ENCODE results near the gene GET3.
"Not testable (repeated sequence)": the region's sequence is repeated elsewhere in the genome, so short reads cannot be mapped to it uniquely, and the experiment has no call there.

GET3 gene

DNA sequence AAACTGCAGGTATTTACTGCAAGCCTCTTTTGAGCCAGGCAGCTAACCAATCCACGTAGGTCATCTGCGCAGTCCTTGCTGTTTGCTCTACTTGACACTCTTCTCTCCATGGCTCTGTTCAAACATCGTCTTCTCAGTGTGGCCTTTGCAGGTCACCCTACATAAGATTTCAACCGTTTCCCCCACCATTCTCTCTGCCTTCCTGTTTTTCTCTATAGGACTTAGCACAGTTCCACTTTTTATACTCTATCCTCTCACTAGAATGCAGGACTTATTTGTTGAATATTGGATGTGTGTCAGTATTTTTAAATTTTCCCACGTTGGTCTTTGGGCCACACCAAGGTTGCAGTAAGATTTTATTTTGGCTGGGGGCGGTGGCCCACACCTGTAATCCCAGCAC lies 39.2 kb upstream of the GET3 start:
- Histone ChIP-seq H3K36me3 (ENCODE audit: insufficient read depth, low read length) (0 out of 2 replicates have a peak, but pooled peaks cover 5% of the 10 kb centered on the region), H2AFZ (ENCODE audit: low read length, unreplicated experiment) (no peak overlapping the region), H3K27me3 (ENCODE audit: insufficient read depth, low read length) (no peaks in the 10 kb centered on the region), H3K79me2 (ENCODE audit: control insufficient read depth, insufficient read depth, low read length, unreplicated experiment) (no peaks in the 10 kb centered on the region), H3K4me1 (ENCODE audit: control insufficient read depth, insufficient read depth, low read length, unreplicated experiment) (peaks cover 8% of the 10 kb centered on the region), H3K4me3 (ENCODE audit: low read depth, low read length) (no peak overlapping the region), H3K27ac (ENCODE audit: low read depth, low read length) (no peak overlapping the region)

DNA sequence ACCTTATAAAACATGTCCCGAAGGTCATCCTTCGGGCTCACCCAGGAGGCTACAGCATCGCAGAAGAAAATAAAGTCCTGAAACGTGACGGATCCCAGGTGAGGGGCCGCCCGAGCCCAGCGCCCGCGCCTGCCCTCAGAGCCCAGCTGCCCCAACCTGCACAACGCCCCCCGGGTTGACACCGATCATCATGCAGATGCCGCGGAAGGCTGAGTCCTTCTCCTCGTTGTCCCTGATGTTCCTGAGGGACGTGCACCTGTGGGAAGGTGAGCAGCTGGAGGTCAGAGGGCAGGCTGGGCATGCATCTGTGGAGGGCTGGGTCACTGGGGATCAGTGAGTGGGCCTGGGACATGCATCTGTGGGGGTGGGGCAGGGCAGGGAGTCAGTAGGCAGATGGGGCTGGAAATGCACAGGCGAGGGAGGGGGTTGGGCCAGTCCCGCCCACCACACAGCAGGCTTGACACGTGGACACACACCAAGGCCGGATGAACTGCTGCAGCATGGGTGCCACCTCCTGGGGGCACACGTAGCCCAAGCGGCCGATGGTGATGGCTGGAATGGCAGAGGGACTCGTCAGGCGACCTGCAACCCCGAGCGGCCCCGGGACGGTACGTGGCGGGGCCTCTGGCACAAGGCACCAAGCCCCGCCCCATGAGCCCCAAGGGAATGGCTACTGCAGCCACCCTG lies 35.6 kb upstream of the GET3 start:
- H3K4me3 ChIP-seq (ENCODE audit: low read depth, low read length): no peak overlapping the region
- no peaks in the 10 kb centered on the region for H3K27me3 ChIP-seq (ENCODE audit: insufficient read depth, low read length)
- H3K79me2 ChIP-seq (ENCODE audit: control insufficient read depth, insufficient read depth, low read length, unreplicated experiment): no peaks in the 10 kb centered on the region
- H3K36me3 ChIP-seq (ENCODE audit: insufficient read depth, low read length): 0 out of 2 replicates have a peak, but pooled peaks cover 8% of the 10 kb centered on the region
- H2AFZ ChIP-seq (ENCODE audit: low read length, unreplicated experiment): no peak overlapping the region
- H3K27ac ChIP-seq (ENCODE audit: low read depth, low read length): no peak overlapping the region
- H3K4me1 ChIP-seq (ENCODE audit: control insufficient read depth, insufficient read depth, low read length, unreplicated experiment): no peaks in the 10 kb centered on the region

DNA sequence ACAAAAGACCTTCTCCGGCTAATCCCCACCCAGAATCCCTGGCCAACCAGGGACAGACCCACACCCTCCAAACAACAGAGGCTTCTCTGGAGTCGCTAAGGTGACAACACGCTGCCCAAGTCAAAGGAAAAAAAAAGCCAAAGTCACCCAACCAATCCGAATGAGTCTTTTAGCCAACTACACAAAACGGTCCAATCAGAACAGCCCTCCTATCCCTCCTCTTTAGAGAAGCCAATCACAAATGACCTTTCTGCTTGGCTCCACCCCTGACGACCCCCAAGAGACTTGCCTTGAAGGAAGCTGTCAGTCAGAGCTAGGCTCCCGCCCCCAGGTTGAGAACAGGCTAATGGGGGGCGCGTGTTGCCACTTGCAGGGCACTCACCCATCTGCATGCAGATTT lies 34.3 kb upstream of the GET3 start:
- H3K4me1 ChIP-seq (ENCODE audit: control insufficient read depth, insufficient read depth, low read length, unreplicated experiment): no peaks in the 10 kb centered on the region
- H3K36me3 ChIP-seq (ENCODE audit: insufficient read depth, low read length): 0 out of 2 replicates have a peak, but pooled peaks cover 8% of the 10 kb centered on the region
- no peak overlapping the region for H3K4me3 ChIP-seq (ENCODE audit: low read depth, low read length)
- no peaks in the 10 kb centered on the region for H3K27me3 ChIP-seq (ENCODE audit: insufficient read depth, low read length)
- no peak overlapping the region for H3K27ac ChIP-seq (ENCODE audit: low read depth, low read length)
- H2AFZ ChIP-seq (ENCODE audit: low read length, unreplicated experiment): no peak overlapping the region
- H3K79me2 ChIP-seq (ENCODE audit: control insufficient read depth, insufficient read depth, low read length, unreplicated experiment): no peaks in the 10 kb centered on the region

DNA sequence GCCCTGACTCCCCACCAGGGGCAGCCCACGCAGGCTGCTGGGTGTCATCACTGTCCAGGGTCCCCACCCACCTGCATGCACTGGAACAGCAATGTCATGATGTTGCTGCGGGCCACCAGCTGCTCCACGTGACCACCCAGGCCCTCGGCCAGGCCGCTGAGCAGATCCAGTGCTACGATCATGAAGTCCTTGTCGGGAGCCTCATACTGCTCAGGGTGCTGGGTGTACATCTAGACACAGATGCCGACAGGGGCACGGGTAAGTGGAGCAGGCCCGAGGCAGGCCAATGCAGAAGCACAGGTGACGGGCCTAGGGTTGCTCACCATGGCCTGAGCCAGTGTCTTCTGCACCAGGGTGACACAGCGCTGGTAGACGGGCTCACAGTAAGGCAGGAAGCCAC lies 32.1 kb upstream of the GET3 start:
- Histone ChIP-seq H2AFZ (ENCODE audit: low read length, unreplicated experiment) (no peak overlapping the region), H3K36me3 (ENCODE audit: insufficient read depth, low read length) (0 out of 2 replicates have a peak, but pooled peaks cover 8% of the 10 kb centered on the region), H3K4me3 (ENCODE audit: low read depth, low read length) (no peak overlapping the region), H3K27ac (ENCODE audit: low read depth, low read length) (no peak overlapping the region), H3K27me3 (ENCODE audit: insufficient read depth, low read length) (no peaks in the 10 kb centered on the region), H3K79me2 (ENCODE audit: control insufficient read depth, insufficient read depth, low read length, unreplicated experiment) (no peaks in the 10 kb centered on the region), H3K4me1 (ENCODE audit: control insufficient read depth, insufficient read depth, low read length, unreplicated experiment) (no peaks in the 10 kb centered on the region)

DNA sequence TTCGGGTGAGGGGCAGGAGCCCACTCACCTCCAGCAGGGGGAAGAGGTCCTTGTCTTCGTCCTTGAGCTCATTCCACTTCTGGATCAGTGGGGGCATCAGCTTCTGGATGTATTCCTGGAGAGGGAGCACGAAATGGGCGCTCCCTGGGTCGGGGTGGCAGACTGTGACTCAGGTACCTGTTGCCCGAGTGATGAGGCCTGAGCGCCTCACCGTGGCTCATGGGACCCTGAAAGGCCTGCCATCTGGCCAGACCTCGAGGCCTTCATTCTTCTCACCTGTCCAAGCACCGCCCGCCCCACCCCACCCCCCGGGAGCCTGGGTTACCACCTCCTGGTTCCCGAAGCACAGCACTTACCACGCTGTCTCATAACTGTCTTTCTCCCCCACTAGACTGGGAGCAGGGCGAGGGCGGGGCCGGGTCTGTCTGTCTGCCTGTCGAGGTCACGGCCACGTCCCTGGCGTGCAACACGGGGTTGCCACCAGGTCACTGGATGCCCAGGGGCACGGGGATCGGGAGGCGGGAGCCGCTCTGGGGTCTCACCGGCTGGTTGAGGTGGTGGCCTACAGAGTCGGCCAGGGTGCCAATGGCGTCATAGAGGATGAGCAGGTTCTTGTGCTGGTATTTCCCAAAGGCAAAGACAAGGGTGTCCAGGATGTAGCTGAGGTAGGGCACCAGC lies 31.5 kb upstream of the GET3 start:
- Histone ChIP-seq H3K79me2 (ENCODE audit: control insufficient read depth, insufficient read depth, low read length, unreplicated experiment) (no peaks in the 10 kb centered on the region), H3K27ac (ENCODE audit: low read depth, low read length) (no peak overlapping the region), H3K36me3 (ENCODE audit: insufficient read depth, low read length) (0 out of 2 replicates have a peak, but pooled peaks cover 8% of the 10 kb centered on the region), H3K27me3 (ENCODE audit: insufficient read depth, low read length) (no peaks in the 10 kb centered on the region), H3K4me3 (ENCODE audit: low read depth, low read length) (no peak overlapping the region), H2AFZ (ENCODE audit: low read length, unreplicated experiment) (no peak overlapping the region), H3K4me1 (ENCODE audit: control insufficient read depth, insufficient read depth, low read length, unreplicated experiment) (no peaks in the 10 kb centered on the region)

DNA sequence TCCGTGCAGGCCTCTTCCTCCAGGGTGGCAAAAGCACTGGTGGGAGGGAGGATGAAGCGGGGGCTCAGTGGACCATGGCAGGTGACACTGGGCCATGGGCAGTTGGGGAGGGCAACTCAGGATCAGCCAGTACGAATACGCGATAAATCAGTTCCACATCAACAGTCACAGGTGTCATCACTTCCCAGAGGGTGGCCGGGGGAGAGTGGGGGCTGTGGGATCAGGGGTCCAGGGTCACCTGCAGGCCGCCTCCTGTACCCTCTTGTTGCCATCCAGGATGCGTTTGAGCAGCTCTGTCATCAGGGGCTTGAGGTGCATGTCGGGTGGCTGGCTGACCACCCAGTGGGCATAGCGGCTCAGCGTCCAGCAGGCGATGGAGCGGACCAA lies 31.0 kb upstream of the GET3 start:
- Histone ChIP-seq H3K27ac (ENCODE audit: low read depth, low read length) (no peak overlapping the region), H2AFZ (ENCODE audit: low read length, unreplicated experiment) (no peak overlapping the region), H3K4me3 (ENCODE audit: low read depth, low read length) (no peak overlapping the region), H3K27me3 (ENCODE audit: insufficient read depth, low read length) (no peaks in the 10 kb centered on the region), H3K79me2 (ENCODE audit: control insufficient read depth, insufficient read depth, low read length, unreplicated experiment) (no peaks in the 10 kb centered on the region), H3K36me3 (ENCODE audit: insufficient read depth, low read length) (0 out of 2 replicates have a peak, but pooled peaks cover 8% of the 10 kb centered on the region), H3K4me1 (ENCODE audit: control insufficient read depth, insufficient read depth, low read length, unreplicated experiment) (no peaks in the 10 kb centered on the region)

DNA sequence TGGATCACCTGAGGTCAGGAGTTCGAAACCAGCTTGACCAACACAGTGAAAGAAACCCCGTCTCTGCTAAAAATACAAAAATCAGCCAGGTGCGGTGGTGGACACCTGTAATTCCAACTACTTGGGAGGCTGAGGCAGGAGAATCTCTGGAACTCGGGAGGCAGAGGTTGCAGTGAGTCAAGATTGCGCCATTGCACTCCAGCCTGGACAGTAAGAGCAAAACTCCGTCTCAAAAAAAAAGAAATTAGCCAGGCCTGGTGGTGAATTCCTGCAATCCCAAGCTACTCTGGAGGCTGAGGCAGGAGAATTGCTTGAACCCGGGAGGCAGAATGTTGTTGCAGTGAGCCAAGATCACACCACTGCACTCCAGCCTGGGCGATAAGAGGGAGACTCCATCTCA lies 28.7 kb upstream of the GET3 start:
- Histone ChIP-seq H3K4me1 (ENCODE audit: control insufficient read depth, insufficient read depth, low read length, unreplicated experiment) (no peaks in the 10 kb centered on the region), H3K27me3 (ENCODE audit: insufficient read depth, low read length) (no peaks in the 10 kb centered on the region), H3K27ac (ENCODE audit: low read depth, low read length) (no peak overlapping the region), H3K4me3 (ENCODE audit: low read depth, low read length) (no peak overlapping the region), H3K36me3 (ENCODE audit: insufficient read depth, low read length) (0 out of 2 replicates have a peak, but pooled peaks cover 4% of the 10 kb centered on the region), H2AFZ (ENCODE audit: low read length, unreplicated experiment) (no peak overlapping the region), H3K79me2 (ENCODE audit: control insufficient read depth, insufficient read depth, low read length, unreplicated experiment) (no peaks in the 10 kb centered on the region)

DNA sequence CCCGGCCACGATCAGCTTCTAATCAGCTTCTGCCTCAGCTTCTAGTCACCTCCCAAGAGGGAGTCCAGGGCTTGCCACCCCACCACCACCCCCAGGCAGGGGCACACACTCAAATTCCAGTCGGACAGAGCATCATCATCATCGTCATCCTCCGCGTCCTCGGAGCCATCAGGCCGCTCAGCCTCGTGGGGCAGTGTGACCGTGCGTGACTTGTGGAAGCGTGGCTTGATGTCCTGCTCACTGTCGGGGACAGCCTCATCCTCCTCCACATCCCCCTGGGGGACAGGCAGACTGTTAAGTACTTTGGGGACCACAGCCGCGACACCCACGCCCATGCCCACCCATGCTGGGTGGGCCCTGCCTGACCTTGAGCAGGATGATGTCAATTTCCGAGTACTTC lies 26.1 kb upstream of the GET3 start:
- Histone ChIP-seq H3K27ac (ENCODE audit: low read depth, low read length) (no peak overlapping the region), H2AFZ (ENCODE audit: low read length, unreplicated experiment) (no peak overlapping the region), H3K27me3 (ENCODE audit: insufficient read depth, low read length) (no peaks in the 10 kb centered on the region), H3K79me2 (ENCODE audit: control insufficient read depth, insufficient read depth, low read length, unreplicated experiment) (peaks cover 15% of the 10 kb centered on the region), H3K36me3 (ENCODE audit: insufficient read depth, low read length) (0 out of 2 replicates have a peak, but pooled peaks cover 4% of the 10 kb centered on the region), H3K4me1 (ENCODE audit: control insufficient read depth, insufficient read depth, low read length, unreplicated experiment) (no peaks in the 10 kb centered on the region), H3K4me3 (ENCODE audit: low read depth, low read length) (no peak overlapping the region)

DNA sequence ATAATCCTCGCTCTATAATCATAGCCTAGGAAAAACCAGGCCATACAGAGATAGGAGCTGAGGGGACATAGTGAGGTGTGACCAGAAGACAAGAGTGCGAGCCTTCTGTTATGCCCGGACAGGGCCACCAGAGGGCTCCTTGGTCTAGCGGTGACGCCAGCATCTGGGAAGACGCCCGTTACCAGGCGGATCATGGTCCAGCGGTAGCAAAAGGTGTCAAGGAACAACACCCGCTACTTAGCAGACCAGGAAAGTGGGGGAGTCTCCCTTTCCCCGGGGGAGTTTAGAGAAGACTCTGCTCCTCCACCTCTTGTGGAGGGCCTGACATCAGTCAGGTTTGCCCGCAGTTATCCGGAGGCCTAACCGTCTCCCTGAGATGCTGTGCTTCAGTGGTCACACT lies 25.2 kb upstream of the GET3 start:
- H3K36me3 ChIP-seq (ENCODE audit: insufficient read depth, low read length); H3K27ac ChIP-seq (ENCODE audit: low read depth, low read length); H3K27me3 ChIP-seq (ENCODE audit: insufficient read depth, low read length); H3K4me3 ChIP-seq (ENCODE audit: low read depth, low read length); H3K4me1 ChIP-seq (ENCODE audit: control insufficient read depth, insufficient read depth, low read length, unreplicated experiment); H2AFZ ChIP-seq (ENCODE audit: low read length, unreplicated experiment): not testable (repeated sequence)
- H3K79me2 ChIP-seq (ENCODE audit: control insufficient read depth, insufficient read depth, low read length, unreplicated experiment): peaks cover 21% of the 10 kb centered on the region

DNA sequence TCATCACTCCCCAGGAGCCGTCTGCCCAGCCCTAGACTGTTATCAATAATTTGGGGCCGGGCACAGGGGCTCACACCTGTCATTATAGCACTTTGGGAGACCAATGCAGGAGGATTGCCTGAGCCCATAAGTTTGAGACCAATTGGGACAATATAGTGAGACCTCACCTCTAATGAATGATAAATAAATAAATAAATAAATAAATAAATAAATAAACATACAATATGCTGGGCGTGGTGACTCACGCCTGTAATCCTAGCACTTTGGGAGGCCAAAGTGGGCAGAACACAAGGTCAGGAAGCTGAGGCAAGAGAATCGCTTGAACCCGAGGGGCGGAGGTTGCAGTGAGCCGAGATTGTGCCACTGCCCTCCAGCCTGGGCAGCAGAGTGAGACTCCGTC lies 24.0 kb upstream of the GET3 start:
- peaks cover 29% of the 10 kb centered on the region for H3K79me2 ChIP-seq (ENCODE audit: control insufficient read depth, insufficient read depth, low read length, unreplicated experiment)
- H3K36me3 ChIP-seq (ENCODE audit: insufficient read depth, low read length); H2AFZ ChIP-seq (ENCODE audit: low read length, unreplicated experiment); H3K27ac ChIP-seq (ENCODE audit: low read depth, low read length); H3K27me3 ChIP-seq (ENCODE audit: insufficient read depth, low read length); H3K4me1 ChIP-seq (ENCODE audit: control insufficient read depth, insufficient read depth, low read length, unreplicated experiment); H3K4me3 ChIP-seq (ENCODE audit: low read depth, low read length): not testable (repeated sequence)

DNA sequence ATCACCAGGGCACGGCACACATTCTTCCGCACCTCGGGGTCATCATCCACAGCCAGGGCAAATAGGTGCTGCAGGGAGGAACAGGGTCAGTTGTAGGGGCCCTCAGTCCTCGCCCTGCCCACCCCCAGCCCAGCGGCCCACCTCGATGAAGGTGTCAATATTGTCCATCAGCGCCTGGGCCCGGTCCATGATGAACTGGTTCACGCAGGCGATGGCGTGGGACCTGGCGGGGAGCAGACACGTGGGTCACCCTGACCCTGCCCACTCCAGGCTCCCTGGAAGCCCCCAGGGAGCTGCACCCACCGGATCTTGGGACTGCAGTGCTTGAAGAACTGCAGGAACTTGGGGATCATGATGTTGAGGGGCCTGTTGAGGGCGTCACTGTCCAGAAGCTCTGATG lies 22.2 kb upstream of the GET3 start:
- Histone ChIP-seq H3K4me3 (ENCODE audit: low read depth, low read length) (no peak overlapping the region), H3K4me1 (ENCODE audit: control insufficient read depth, insufficient read depth, low read length, unreplicated experiment) (peaks cover 14% of the 10 kb centered on the region), H3K79me2 (ENCODE audit: control insufficient read depth, insufficient read depth, low read length, unreplicated experiment) (peaks cover 45% of the 10 kb centered on the region), H2AFZ (ENCODE audit: low read length, unreplicated experiment) (no peak overlapping the region), H3K27me3 (ENCODE audit: insufficient read depth, low read length) (no peaks in the 10 kb centered on the region), H3K36me3 (ENCODE audit: insufficient read depth, low read length) (no peaks in the 10 kb centered on the region), H3K27ac (ENCODE audit: low read depth, low read length) (no peak overlapping the region)
